SK-N-MC (cell line): Measurements from ENCODE around the gene RSPRY1.

Source experiments
- DNase-seq: peaks from one replicate; pipeline ENCODE4 v3.0.0-alpha.2; 2011; ENCODE audit warnings: low read depth, low spot score
- H3K27ac ChIP-seq: fragments of 200-600 bp; sonication (generic); 2 replicates; pipeline ENCODE4 v1.5.1; 2016; ENCODE audit warnings: mixed run types
- H3K36me3 ChIP-seq: fragments of 200-600 bp; sonication (generic); 2 replicates; pipeline ENCODE4 v1.6.1; 2017; ENCODE audit warnings: antibody characterized with exemption, low read length, mixed read lengths; ENCODE audit not compliant: insufficient read depth
- H3K4me3 ChIP-seq: fragments of 200-600 bp; sonication (generic); 2 replicates; pipeline ENCODE4 v1.5.1; 2016
- H3K9ac ChIP-seq: fragments of 200-600 bp; sonication (generic); 2 replicates; pipeline ENCODE4 v1.8.0; 2017; ENCODE audit warnings: mixed run types, mixed read lengths; ENCODE audit not compliant: insufficient read length
- H3K9me3 ChIP-seq: fragments of 200-600 bp; sonication (generic); 2 replicates; pipeline ENCODE4 v1.6.1; 2017; ENCODE audit warnings: low read depth, mild to moderate bottlenecking, antibody characterized with exemption, low read length, moderate library complexity, mixed read lengths
- EZH2 ChIP-seq: fragments of 200-600 bp; sonication (generic); IDR thresholded peaks from one replicate; pipeline ENCODE4 v1.6.1; 2017; ENCODE audit warnings: antibody characterized with exemption
- FOXP2 ChIP-seq: optimal IDR thresholded peaks from 2 replicates; pipeline ENCODE3; 2011; ENCODE audit warnings: mild to moderate bottlenecking, moderate library complexity; ENCODE audit not compliant: insufficient read depth; ENCODE audit errors: extremely low read length, control extremely low read depth
- POLR2AphosphoS5 ChIP-seq: IDR thresholded peaks from 2 replicates; pipeline ENCODE4 v1.6.1; 2012; ENCODE audit warnings: mild to moderate bottlenecking, low read depth, low read length, borderline replicate concordance

The RSPRY1 gene

DNA sequence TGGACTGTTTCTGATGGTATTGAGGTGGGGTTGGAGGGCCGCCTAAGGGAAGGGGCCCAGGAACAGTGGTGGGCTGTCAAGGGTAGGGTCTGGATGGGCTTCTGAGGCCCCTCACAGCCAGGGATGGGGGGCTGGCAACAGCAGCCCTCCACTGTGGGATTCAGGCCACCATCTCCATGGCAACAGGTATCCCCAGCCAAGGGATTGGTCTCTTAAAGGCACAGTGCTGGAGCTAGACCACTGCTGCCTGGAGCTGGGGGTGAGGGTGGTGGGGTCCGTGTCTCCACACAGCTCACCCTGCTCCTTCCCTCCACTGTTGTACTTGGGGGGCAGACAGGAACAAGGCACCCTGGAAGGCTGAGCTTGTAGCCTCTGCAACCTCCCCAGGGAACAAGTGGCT is 42.1 kb upstream of the RSPRY1 start:
- H3K9me3 ChIP-seq = no peaks in the 10 kb centered on the region
- no peak for DNase-seq
- no peak overlapping the region for H3K4me3 ChIP-seq
- no peak overlapping the region for H3K9ac ChIP-seq
- H3K36me3 ChIP-seq = no peaks in the 10 kb centered on the region
- no peak for TF ChIP-seq FOXP2
- no peak for TF ChIP-seq EZH2
- H3K27ac ChIP-seq = no peak overlapping the region

DNA sequence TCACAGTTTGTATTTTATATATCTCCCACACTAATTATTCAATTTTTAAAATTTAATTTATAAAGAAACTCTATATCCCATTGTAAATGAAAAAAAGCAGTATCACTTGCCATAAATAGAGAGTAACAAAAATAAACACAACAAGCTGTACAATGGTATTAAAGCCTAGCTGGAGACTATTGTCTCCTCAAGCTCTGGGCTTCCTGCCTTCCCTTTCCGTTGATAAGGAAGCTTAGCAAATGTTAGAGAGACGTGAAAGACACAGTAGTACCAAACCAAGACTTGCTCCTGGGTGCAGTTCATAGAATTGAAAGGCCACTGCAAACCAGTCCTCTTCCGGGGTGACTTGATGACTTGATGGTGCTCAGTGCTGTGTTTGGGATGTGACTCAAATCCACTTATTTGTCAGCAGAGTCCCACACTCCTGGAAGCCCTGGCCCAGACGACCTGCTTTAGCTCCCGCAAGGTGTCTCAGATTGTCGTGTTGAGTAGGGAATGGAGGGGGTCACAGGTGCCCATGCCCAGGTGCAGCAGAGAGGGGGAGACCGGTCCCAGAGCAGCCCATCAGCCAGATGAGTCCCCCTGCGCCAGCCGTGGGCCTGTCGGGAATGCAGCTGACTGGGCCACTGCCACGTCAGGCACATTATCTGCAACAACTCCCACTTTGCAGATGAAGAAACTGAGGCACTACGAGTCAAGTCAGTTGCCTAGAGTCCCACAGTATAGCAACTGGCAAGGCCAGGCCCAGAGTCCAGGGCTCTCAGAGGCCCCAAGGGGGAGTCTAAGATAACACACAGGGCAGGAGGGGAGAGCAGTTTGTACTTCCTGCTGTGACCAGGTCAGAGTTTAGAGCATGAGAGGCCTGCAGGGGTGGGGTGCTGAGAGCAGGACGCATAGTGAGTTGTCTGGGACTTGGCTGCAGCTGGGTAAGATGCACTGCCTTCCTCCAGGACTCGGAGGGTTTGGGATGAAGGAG is 40.8 kb upstream of the RSPRY1 start:
- no peak for DNase-seq
- TF ChIP-seq POLR2AphosphoS5 (no peak), FOXP2 (no peak), EZH2 (no peak)
- H3K9ac ChIP-seq = no peak overlapping the region
- H3K4me3 ChIP-seq = no peak overlapping the region
- no peaks in the 10 kb centered on the region for H3K9me3 ChIP-seq
- no peak overlapping the region for H3K27ac ChIP-seq
- no peaks in the 10 kb centered on the region for H3K36me3 ChIP-seq

DNA sequence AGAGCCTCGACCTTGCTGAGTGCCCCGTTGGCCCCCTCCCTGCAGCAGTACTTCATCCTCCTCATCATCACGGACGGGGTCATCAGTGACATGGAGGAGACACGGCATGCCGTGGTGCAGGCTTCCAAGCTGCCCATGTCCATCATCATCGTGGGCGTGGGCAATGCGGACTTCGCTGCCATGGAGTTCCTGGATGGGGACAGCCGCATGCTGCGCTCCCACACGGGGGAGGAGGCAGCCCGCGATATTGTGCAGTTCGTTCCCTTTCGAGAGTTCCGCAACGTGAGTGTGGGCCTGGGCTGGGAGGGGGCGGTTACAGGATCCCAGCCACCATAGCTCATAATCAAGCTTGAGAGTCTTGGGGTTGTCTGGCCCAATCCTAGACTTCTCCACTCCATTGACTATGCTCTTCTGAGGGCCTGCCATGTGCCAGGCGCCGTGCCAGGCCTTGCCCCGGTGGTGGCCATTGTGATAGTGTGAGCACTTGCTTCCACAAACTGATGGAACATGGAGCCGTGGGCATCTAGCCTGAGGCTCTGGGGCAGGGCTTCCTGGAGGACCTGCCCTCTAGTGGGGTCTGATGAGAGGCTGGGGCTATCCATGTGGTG is 40.0 kb upstream of the RSPRY1 start:
- H3K4me3 ChIP-seq = no peak overlapping the region
- no peak for DNase-seq
- no peak overlapping the region for H3K9ac ChIP-seq
- H3K36me3 ChIP-seq = no peaks in the 10 kb centered on the region
- H3K9me3 ChIP-seq = no peaks in the 10 kb centered on the region
- TF ChIP-seq EZH2 = no peak
- no peak for TF ChIP-seq FOXP2
- no peak for TF ChIP-seq POLR2AphosphoS5
- no peak overlapping the region for H3K27ac ChIP-seq

DNA sequence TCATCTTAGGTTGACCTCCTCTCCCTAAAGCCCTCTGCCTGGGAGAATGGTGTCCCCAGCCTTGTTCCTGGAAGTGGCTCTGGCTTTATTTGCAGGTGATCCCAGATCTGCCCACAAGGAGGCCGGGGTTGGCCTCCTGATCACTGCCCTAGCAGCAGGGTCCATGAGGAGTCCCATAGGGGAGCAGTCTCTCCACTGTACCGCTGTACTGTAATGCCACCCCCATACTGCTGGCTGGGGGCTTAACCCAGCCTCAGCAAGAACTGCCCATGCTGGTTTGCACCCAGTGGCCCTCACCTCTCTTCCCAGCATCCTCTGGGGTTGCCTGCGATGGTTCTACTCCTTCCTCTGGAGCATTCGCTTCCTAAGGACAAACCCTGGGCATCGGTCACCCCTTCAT is 39.4 kb upstream of the RSPRY1 start:
- H3K36me3 ChIP-seq = no peaks in the 10 kb centered on the region
- no peak for DNase-seq
- H3K27ac ChIP-seq = no peak overlapping the region
- H3K9ac ChIP-seq = no peak overlapping the region
- H3K4me3 ChIP-seq = no peak overlapping the region
- no peak for TF ChIP-seq EZH2
- no peaks in the 10 kb centered on the region for H3K9me3 ChIP-seq

DNA sequence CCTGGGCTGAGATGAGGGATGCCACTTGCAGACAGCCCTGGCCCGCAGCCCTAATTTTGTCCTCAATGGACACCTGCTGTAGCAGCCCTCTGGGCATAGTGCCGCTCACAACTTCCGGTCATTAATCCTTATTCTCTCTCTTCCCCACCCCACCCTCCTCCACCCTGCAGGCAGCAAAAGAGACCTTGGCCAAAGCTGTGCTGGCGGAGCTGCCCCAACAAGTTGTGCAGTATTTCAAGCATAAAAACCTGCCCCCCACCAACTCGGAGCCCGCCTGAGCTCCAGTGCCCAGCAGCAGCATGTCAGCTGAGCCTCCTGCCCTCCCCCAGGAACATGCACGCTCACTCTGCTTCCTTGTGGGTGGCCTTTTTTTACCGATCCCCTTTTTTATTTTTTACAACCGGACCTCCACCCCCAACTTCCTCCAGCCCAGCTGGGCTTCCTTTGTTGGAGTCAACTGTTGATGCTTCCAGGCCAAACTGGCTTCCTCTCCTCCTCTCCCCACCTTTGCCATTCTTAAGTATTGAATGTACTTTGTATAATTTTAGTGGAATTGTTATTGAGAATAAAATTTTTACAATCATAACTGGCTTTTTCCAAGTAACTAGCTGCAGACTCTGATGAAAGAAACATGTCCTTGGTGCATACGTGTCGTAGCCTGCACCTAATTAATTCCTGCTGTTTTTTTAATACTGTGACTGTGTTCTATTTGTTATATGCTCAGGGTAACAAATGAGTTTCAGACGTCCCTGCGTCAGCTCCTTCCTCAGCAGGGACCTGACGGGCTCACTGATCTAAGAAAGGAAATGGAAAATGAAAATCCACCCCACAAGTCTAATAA is 38.5 kb upstream of the RSPRY1 start:
- DNase-seq = peak; percentile 20
- TF ChIP-seq EZH2 (no peak), POLR2AphosphoS5 (no peak)
- Histone ChIP-seq H3K36me3 (no peaks in the 10 kb centered on the region; the same call in 1 of the 2 replicates), H3K9ac (no peak overlapping the region), H3K9me3 (no peaks in the 10 kb centered on the region), H3K27ac (peak overlapping the region; percentile 87), H3K4me3 (peak overlapping the region; percentile 38)

DNA sequence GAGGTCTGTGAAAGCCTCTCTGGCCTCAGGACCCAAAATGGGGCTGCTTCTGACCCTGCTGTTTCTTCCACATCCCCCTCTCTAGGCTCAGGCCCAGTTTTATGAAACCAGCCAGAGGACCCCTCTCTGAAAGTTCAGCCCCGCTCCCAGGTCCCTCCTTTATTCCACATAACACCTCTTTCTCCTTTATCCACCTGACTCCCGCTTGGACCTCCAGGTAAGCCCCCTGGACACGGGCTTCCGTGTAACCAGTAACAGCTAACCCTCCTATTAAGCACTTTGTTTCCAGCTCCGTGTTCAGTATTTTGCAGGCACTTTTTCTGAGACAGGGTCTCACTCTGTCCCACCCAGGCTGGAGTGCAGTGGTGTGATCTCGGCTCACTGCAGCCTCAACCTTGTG is 37.6 kb upstream of the RSPRY1 start:
- H3K27ac ChIP-seq = peak overlapping the region; percentile 87
- no peak overlapping the region for H3K4me3 ChIP-seq
- TF ChIP-seq POLR2AphosphoS5 (no peak), FOXP2 (no peak), EZH2 (no peak)
- H3K9ac ChIP-seq = no peak overlapping the region
- H3K9me3 ChIP-seq = no peaks in the 10 kb centered on the region
- no peaks in the 10 kb centered on the region; the same call in 1 of the 2 replicates for H3K36me3 ChIP-seq
- DNase-seq = no peak

DNA sequence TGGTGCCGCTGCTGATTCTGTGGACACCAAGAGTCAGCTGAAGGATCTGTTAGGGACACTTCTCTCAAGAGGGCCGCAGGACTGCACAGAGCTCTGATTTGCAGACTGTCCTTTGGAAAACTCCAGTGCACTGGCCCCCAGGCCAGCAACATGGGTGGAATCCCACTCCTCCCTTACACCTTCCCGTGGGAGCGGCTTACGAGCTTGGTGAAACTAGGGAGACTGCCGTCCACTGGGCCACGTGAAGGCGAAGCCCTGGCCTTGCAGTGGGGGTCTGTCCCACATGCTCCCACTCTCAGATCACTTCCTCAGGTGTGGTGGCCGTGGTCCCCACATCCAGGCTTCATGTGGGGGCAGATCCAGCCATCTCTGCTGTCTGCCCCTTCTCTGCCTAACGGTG is 36.7 kb upstream of the RSPRY1 start:
- TF ChIP-seq EZH2 = no peak
- TF ChIP-seq POLR2AphosphoS5 = no peak
- no peak for TF ChIP-seq FOXP2
- H3K4me3 ChIP-seq = no peak overlapping the region
- H3K27ac ChIP-seq = no peak overlapping the region

DNA sequence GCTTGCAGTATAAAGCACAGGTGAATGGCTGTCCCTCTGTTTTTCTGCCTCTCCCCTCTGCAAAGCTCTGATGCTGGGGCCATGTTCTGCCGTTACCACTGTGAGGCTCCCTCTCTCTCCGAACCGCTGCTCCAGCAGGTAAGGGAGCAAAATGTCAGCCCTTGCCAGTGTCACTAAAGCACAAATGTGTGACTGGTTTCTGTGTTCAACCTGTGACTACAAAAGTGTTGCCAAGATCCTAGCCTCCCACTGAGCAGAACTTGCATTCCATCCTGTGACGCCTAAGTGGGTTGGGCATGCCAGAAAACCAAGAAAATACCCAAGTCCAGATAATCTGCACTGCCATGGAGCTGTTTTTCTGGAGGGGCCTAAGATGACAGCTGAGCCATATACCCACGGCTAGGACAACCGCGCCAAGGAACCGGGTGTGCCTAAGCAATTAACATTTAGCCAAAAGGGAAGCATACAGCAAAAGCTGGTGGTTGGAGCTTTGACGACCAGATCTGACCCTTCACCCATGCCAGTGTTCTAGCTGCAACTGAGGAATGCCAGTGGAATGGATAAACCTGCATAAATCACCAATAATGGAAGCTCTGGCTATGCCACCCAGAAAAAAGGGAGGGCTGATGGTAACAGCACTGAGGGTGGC is 35.3 kb upstream of the RSPRY1 start:
- Histone ChIP-seq H3K9ac (no peak overlapping the region), H3K9me3 (no peaks in the 10 kb centered on the region), H3K27ac (no peak overlapping the region), H3K36me3 (no peaks in the 10 kb centered on the region; the same call in 1 of the 2 replicates), H3K4me3 (no peak overlapping the region)
- TF ChIP-seq FOXP2 (no peak), POLR2AphosphoS5 (no peak), EZH2 (no peak)
- DNase-seq = no peak

More for the DNA sequence above, 36.7 kb upstream of the RSPRY1 start:
- Histone ChIP-seq H3K9me3 (no peaks in the 10 kb centered on the region), H3K9ac (no peak overlapping the region), H3K36me3 (no peaks in the 10 kb centered on the region; the same call in 1 of the 2 replicates)
- no peak for DNase-seq
